SKM-1 treated with dmso at 0.1 percent for 144 hours (cell line): ENCODE measurements around the gene MSH3.
"Not testable (repeated sequence)": the region's sequence is repeated elsewhere in the genome, so short reads cannot be mapped to it uniquely, and the experiment has no call there.

Experiments used
- DNase-seq: peaks from one replicate; lab custom pipeline; 2025; ENCODE audit not compliant: unreplicated experiment; lab: John Stamatoyannopoulos, UW

Gene MSH3

DNA sequence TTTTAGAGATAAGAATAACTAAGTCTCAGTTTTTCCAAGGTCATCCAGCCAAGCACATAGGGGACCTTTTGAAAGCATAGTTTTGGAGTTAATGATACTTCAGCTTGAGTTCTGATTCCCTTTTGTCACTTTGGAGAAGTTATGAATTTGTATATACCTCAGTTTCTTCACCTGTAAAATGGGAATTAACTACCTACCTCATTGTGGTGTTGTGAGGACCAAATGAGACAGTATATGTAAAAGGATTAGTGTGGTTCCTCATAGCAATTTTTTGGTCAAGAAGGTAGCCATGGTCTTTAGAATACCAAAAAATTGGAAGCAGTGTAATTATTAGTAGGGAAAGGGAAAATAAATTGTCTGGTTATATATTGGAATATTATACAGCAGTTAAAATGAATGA, 98.0 kb downstream of the MSH3 start:
- DNase-seq = no peak

DNA sequence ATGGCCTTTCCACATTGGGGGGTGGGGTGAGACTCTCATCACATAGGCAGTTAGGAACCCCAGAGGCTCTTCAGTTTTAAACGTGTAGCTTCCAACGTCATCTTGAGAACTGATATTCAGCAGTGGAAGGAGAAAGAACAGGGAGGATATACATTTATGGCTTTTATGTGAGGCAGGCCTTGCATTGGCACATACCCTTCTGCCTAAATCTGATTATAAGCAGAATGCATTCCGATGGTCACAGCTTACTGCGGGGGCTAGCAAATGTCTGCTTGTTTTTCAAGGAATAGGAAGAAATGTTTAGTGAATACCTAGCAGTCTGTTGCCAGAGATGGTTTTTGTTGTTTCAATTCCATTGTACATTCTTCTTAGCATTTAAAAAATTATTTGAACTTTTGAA, 99.3 kb downstream of the MSH3 start:
- no peak for DNase-seq

DNA sequence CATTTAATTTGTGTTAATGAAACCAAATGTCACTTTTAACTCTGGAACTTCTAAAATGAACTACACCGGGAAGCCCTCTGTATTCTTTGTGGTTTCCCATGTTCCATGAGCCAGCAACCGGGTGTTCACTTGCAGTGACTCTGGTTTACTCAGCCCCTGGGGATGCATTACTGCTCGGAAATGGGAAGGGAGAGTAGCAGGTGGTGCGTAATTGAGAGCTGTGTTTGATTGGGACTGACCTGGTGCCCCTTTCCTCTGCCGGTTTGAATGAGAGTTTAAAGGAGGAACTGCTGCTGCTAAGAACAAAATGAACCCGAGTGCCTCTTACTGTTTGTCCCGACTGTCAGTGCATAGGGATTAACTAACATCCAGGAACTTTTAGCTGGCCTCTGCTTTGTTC, 100.4 kb downstream of the MSH3 start:
- no peak for DNase-seq

DNA sequence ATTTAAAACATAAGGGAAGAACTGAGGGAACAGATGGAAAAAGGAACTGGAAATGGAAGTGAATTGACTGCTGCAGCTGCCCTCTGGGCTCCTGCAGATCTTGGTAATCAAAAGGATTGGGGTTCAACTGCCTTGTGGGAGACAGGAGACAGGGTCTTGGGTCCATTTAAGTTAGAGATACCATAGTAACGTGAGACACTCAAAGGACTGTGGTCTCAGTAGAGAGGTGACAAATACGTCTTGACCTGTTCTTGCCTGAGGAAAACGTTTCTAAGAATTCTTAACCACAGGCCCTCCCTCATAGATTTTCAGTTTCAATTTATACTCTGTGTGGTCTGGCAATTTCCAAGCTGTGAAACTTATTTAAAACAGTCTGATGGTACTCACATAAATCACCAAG, 101.2 kb downstream of the MSH3 start:
- DNase-seq = no peak

DNA sequence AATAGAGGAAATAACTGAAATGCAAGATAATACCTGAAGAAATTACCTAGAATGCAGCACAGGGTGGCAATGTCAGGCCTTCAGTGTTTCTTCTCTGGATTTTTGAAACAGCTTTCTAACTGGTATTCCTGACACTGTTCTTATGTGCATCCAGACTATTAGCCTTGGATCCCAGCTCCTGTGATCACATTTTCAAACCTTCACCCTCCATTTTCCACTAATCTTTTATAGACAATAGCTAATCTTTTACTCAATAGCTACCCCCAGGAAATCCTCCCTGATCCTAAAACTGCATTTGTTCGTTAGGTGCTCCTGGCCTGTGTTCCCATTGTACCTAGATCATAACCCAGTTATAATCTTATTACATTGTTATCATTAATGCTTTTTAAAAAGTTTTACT, 101.8 kb downstream of the MSH3 start:
- DNase-seq = no peak

DNA sequence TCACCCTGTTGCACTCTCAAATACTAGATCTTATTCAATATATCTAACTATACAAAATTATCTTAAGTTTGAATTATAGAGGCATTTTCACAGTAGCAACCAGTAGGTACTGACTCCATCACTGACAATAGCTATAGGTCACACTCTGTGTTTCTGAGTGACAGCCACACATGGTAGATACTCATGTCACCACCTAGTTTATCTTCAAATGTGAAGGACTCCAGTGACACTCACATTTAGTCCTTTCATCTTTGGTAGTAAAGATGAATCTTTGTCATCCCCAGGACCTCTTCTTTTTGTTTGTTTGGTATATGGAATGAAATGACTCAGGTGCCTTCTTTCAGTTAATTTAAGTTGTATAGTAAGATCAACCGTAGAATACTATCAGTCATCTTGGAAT, 102.8 kb downstream of the MSH3 start:
- DNase-seq = no peak

DNA sequence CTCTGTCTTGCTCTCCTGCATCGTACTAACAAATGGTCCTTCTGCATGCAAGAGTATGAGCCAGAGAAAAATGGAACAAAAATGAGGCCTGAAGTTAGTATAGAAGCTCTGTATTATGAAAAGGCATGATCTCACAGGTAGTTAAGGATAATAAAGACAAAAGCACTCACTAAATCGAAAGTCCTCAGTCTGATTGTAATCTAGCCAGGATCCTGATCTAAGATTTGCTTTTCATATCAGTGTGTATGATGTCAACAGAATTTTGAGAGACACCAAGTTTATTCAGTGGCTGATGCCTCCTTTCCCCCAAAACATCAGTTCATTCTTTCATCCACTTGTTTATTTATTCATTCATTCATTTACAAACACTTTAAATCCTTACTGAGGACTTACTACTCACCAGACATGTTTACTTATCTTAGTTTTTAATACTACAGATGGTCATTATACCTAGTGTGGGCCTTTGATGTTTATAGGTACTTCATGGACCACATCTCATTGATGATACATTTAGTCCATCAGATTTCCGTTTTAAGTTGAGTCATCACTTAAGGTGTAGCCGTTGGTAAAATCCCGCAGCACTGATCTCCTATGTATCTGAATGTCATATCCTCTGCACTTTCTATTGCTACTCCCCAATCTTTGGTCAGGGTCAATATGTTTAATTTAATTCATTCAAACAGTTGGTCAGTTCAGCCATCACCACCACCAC, 105.6 kb downstream of the MSH3 start:
- no peak for DNase-seq

DNA sequence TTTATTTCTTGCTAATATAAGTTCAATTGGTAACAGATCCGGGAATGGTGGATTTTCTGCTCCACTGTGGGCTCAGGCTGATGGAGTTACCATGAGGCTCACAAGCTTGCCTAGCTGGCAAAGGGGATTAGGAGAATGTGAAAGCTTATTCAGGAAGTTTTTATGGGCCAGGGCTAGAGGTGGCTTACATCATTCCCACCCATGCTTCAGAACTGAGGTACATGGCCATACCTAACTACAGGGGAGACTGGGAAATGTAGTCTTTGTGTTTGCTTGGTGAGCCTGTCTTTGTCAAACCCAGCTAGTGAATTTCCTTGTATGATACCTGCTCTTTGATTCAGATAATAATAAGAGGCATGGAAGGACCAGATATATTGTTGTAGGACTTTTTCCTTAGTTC, 106.2 kb downstream of the MSH3 start:
- no peak for DNase-seq

DNA sequence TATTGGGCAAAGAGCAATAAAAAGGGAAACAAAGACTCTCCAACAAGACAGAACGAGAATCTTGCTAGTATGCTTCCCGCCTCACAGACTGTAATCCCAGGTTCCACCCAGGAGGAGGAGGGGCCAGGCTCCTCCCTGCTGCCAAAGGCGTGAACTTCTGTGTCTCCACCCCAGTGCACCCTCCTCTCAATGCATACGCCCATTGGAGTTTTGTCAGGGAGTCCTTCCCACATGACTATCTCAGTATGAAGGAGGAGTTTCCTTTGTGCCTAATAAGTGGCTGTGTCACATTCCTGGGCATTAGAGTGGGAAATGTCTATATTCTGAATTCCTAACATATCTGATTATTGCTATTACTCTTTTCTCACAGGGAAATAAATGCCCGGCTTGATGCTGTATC, 106.7 kb downstream of the MSH3 start:
- no peak for DNase-seq

DNA sequence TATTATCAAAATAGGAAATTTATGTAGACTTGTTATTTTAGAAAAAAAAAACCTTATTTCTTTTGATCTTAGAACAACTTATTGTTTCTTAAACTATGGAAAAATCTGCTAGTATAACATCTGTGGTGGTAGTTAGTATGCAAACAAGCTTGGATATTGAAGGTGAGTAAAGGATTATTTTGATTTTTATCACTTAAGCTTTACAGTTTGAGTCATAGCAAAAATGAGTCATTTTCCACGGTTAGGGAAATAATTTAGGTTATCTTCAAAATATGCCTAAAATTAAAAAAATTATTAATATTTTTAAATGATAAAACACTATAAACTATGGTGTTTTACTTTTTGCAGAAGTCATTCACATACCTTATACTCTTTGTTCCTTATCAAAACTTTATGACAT, 107.5 kb downstream of the MSH3 start:
- DNase-seq = no peak

DNA sequence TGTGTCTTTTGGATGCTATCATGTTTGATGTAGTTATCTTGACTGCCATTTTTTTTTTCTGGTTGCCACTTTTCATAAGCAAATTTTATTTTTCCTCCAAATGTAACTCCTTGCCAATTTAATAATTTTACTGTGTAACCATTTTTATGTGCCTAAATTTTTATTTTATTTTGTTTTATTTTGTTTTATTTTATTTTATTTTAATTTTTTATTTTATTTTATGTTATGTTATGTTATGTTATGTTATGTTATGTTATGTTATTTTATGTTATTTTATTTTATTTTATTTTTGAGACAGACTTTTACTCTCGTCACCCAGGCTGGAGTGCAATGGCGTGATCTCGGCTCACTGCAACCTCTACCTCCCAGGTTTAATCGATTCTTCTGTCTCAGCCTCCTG, 108.1 kb downstream of the MSH3 start:
- DNase-seq = no peak

DNA sequence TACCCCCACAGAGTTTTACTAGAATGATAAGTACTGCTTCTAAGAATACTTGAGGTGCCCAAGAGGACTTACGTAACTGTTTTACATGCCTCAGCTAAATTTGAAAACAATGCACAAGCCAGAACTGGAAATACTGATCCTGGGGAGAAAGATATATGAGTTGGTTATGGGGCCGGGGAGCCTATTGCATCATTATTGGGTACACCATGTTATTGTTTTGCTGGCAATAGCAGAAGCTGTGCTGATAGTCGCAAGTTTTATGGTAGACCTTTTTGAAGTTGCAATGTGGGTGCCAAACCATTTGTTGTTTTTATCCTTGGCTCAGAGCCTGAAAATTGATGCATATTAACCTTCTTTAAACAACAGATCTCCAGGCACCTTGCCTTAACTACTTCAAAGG, 108.8 kb downstream of the MSH3 start:
- no peak for DNase-seq

DNA sequence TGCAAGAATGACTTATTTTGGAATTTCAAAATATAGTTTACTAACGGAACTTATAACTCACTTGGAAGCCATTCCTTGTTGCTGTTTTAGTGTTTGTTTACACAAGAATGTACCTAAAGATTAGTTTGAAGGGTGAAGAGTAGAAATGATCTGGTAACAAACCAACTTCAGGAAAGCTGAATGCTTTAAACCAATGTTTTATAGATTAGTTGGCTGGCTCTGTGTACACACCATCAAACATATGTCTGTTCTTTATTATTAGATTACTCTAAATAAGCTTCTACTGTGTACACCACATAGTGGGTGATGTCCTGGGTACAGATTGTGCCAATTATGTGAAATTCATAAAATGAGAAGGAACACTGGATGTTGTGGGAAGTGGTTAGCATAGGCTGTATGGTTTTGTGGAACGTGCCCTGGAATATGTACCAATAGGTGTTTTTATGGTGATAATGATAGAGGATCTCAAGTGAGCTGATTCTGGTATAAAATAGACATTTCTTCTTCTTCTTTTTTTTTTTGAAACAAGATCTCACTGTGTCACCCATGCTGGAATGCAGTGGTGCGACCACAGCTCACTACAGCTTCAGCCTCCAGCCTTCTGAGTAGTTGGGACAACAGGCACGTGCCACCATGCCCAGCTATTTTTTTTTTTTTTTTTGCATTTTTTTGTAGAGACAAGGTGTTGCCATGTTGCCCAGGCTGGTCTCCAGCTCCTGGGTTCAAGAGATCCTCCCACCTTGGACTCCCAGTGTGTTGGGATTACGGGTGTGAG, 109.6 kb downstream of the MSH3 start:
- no peak for DNase-seq

DNA sequence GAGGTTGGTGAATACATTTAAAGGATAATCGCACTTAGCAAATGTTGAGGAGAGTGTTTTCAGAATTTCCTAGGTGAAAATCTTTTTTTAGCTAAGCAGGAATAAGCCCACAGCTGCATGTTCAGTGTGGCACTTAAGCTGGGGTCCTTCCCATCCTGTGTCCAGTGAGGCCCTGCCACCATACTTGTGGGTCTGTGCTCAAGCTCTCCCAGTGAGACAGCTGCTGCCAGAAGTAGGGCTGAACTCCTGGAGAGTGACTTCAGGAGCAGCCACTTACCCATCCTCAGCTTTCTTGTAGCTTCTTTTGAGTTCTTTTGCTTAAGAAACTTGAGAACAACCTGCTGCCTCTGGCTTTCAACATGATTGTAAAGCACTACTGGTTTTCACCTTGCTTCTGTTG, 110.3 kb downstream of the MSH3 start:
- no peak for DNase-seq

DNA sequence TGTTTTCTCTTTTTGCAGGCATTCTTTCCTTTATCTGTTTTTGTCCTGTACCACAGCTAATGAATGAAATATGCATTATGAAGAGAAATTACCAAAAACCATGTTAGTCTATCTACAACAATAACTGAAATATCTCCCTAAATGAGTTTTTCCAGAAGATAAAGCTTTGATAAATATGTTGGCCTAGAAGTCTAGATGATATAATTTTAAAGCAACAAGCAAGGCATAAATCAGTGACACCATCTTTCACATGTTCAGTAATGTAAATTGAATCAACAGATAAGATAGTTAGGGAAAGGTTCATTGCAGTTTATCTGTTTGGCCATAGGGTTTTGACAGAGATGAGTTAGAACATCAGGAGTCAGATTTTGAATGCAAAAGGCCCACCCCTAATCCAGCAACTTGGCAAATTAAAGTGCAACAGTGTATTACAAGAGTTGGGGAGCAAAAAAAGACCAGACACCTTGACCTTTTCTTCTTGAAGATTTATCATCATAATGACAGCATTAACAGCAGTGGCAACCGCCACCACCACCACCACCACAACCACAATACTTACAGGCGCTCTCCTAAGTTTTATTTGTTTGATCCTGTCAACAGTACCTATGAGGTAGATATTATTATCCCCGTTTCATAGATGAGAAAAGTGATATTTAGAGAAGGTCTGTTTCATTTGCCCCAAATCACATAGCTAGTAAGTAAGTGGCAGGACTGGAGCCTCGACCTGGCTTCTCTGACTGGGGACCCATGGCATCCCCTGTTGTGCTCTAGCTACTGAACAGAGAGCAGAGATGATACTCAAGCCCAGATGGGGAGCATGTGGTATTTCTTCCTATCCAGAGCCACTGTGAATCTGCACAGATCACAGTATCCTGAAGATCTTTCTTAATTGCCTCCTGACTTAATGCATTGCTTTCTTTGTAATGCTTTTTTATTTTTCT, 123.2 kb downstream of the MSH3 start:
- no peak for DNase-seq

DNA sequence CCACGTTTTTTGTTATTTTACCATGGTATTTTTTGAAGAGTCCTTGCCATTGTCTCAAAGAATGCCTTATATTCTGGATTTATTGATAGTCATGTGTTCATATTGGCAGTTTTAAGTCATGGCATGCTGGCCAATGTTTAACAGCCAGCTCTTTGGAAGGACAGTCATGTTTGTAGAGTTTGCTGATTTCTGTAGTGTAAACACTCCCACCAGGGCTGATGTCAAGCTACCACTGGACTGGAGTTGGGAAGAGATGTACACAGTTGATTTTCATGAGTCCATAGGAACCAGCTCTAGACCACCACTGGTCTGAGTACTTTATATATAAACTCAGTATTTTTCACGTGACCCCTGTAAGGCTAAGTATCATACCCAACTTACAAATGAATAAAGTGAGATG, 125.6 kb downstream of the MSH3 start:
- DNase-seq = no peak

DNA sequence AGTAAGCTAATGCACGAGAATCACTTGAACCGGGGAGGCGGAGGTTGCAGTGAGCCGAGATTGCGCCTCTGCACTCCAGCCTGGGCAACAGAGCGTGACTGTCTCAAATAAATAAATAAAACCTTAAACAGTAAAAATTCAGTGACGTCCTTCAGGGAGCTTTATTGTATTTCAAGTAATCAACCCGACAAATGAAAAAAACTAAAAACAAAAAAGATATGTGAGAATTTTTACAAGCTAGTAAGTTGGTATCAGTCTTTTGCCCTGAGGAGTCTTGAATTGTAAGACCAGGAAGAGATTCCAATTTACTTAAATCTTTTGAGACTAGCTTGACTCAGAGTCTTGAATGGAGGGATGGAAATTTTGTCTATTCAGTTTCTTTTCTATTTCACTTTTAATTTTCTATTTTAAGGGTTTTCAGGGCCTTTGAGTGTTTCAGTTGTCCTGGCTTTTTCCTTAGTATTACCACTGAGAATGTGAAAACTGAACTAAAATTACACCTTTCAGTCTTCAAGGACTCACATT, 126.4 kb downstream of the MSH3 start:
- DNase-seq = no peak

DNA sequence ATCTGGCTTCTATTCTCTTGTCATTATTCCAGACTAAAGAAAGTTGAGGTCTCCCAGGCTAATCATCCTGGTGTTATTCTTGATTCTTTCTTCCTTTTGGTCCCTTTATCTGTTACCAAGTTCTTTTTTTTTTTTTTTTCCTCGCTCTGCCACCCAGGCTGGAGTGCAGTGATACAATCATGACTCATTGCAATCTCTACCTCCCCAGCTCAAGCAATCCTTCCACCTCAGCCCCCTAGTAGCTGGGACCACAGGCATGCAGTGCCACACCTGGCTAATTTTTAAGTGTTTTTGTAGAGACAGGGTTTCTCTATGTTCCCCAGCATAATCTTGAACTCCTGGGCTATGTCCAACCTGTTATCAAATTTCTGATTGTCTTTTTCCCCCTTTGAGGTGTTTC, 126.9 kb downstream of the MSH3 start:
- DNase-seq = no peak

DNA sequence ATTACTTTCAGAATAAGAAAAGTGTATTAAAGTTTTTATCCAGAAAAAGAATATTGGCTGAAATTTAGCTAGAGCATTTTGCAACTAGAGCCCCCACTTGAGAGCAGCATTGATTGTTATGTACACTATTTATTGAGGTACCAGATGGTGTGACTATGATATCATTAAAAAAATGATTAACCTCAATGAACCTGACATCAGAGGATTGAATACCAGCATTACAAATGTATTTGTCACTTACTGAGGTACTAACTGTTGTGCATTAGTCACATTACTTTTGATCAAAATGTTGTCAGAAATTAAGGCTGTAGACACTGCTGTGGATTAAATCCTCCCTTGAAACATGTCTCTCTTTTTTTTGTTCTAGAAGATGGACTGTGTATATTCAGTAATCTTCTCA, 128.2 kb downstream of the MSH3 start:
- no peak for DNase-seq

DNA sequence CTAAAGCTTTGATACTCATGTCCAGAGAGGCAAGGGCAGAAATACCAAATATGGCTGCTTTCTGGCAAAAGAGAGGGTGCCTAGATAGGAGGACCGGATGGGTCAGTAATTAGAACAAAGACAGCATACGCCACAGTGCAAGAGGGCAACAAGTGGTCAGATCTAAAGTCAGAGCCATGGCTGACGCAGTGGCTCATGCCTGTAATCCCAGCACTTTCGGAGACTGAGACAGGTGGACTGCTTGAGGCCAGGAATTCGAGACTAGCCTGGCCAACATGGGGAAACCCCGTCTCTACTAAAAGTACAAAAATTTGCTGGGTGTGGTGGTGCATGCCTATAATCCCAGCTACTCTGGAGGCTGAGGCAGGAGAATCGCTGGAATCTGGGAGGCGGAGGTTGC, 129.3 kb downstream of the MSH3 start:
- DNase-seq = not testable (repeated sequence)

DNA sequence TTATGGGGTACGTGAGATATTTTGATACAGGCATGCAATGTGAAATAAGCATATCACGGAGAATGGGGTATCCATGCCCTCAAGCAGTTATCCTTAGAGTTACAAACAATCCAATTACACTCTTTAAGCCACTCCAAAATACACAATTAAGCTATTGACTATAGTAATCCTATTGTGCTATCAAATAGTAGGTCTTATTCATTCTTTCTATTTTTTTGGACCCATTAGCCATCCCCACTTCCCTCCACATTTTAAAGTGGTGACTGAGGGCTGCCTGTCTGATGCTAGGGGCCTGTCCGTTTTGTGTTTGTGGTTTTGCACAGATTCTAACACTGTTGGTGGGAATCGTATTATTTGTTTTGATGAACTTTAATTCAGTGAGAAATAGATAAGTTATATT, 130.0 kb downstream of the MSH3 start:
- DNase-seq = no peak
